Testis (tissue), 2 donors: ENCODE data around the gene KAT2B.

Experiments
- CTCF ChIP-seq, 3 experiments: fragments of 450-650 bp in 2 of 3; fragments of 200-600 bp in 1 of 3; sonication (generic) in 1 of 3; IDR thresholded peaks; one replicate each; pipeline ENCODE4 v1.5.1; 2016 to 2019; ENCODE audit warnings: antibody characterized with exemption in 3 of 3, mild to moderate bottlenecking in 2 of 3, moderate library complexity in 1 of 3
- POLR2A ChIP-seq: fragments of 450-650 bp; IDR thresholded peaks from one replicate; pipeline ENCODE4 v1.6.1; 2017; ENCODE audit warnings: antibody characterized with exemption, mild to moderate bottlenecking, moderate library complexity

DNA sequence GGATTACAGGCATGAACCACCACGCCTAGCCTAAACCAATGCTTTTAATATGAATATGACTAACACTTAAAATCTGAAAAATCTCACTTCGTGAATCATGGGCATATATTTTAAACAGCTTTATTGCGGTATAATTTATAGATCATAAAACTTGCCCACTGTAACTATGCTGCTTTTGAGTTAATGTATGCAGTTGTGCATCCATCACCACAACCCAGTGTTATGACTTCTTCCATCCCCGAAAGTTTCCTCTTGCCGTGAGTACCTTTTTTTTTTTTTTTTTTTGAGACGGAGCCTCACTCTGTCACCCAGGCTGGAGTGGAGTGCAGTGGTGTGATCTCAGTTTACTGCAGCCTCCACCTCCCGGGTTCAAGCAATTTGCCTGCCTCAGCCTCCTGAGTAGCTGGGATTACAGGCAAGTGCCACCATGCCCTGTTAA, 7.1 kb downstream of the KAT2B start:
- TF ChIP-seq CTCF (IDR thresholded peaks at IDR 0.05) (no peak), POLR2A (no peak)
